GM21390 (cell line): ENCODE measurements around the gene CILP.

Experiments used
- ATAC-seq: cut with Tn5 transposase; IDR thresholded peaks from one replicate; pipeline ENCODE4 v1.9.1; 2021; ENCODE audit not compliant: unreplicated experiment

CILP gene

GRCh38 chr15:65222891-65223290 is 11.6 kb upstream of the CILP start:
- ATAC-seq = no peak

- ATAC-seq = no peak
Observed at GRCh38 chr15:65221697-65222096, 10.4 kb upstream of the CILP start.

GRCh38 chr15:65219137-65219536 is 7.9 kb upstream of the CILP start:
- no peak for ATAC-seq

- no peak for ATAC-seq
Observed at GRCh38 chr15:65217526-65218482, 6.5 kb upstream of the CILP start.

- ATAC-seq = no peak
Observed at GRCh38 chr15:65215496-65215895, 4.2 kb upstream of the CILP start.

GRCh38 chr15:65214010-65214409 is 2.7 kb upstream of the CILP start:
- ATAC-seq = no peak

GRCh38 chr15:65213241-65213640 is 2.0 kb upstream of the CILP start:
- ATAC-seq = no peak

- no peak for ATAC-seq
Observed at GRCh38 chr15:65212097-65212496, 824 bp upstream of the CILP start.

GRCh38 chr15:65211482-65211982 is 259 bp upstream of the CILP start:
- no peak for ATAC-seq

- no peak for ATAC-seq
Observed at GRCh38 chr15:65209701-65210643, 1.3 kb downstream of the CILP start.

- ATAC-seq = no peak
Observed at GRCh38 chr15:65208647-65209046, 2.6 kb downstream of the CILP start.

GRCh38 chr15:65207280-65207840 is 3.9 kb downstream of the CILP start:
- no peak for ATAC-seq

- no peak for ATAC-seq
Observed at GRCh38 chr15:65206750-65207149, 4.5 kb downstream of the CILP start.

- no peak for ATAC-seq
Observed at GRCh38 chr15:65204931-65205660, 6.2 kb downstream of the CILP start.

- ATAC-seq = no peak
Observed at GRCh38 chr15:65204236-65204930, 6.9 kb downstream of the CILP start.

GRCh38 chr15:65201918-65202317 is 9.4 kb downstream of the CILP start:
- ATAC-seq = no peak

- no peak for ATAC-seq
Observed at GRCh38 chr15:65198571-65198970, 12.7 kb downstream of the CILP start.

GRCh38 chr15:65197337-65197645 is 14.0 kb downstream of the CILP start:
- no peak for ATAC-seq

GRCh38 chr15:65196637-65197336 is 14.5 kb downstream of the CILP start:
- no peak for ATAC-seq

- no peak for ATAC-seq
Observed at GRCh38 chr15:65195548-65195923, 15.7 kb downstream of the CILP start.
